ENCODE measurements around the gene SIGLEC9. TPM values are rescaled to one million over a fixed set of nuclear protein-coding genes. Genes with fewer than 3 reads are reported as not detected.

The SIGLEC9 gene
- total and polyA plus RNA-seq, 2 donors (not counting 1 experiment from before 2014, with no cell fraction given) = 0.72 TPM; not detected in 1

DNA sequence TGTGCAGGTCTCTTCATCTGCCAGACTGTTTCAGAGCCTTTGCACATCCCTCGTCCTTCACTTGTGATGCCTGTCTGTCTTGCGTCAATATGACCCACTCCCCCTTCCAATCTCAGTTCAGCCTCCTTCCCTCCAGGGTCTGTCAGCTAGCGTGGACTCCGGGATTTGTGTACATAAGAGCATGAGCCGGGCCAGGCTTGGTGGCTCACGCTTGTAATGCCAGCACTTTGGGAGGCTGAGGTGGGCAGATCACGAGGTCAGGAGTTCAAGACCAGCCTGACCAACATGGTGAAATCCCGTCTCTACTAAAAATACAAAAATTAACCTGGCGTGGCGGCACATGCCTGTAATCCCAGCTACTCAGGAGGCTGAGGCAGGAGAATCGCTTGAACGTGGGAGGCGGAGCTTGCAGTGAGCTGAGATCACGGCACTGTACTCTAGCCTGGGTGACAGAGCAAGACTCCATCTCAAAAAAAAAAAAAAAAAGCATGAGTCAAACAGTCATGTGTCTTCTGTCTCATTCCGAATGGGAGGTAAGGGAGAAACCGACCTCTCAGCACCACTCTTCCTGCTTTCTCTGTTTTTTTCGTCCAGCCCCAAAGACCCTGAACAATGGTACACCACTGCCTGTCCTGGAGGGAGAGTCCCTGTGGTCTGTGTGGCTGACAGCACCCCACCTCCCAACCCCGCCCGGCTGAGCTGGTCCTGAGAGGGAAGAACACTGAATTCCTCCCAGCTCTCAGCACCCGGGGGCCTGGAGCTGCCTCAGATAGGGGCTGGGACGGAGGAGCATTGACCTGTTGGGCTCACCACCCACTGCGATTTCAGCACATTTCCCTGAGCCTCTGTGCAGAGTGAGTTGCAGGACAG, 2.4 kb upstream of the SIGLEC9 start:
- H3K9me3 ChIP-seq (ENCODE audit: control extremely low read depth in 1 of 3, control insufficient read depth in 2 of 3, insufficient read depth in 1 of 3, low read length in 2 of 3) = no peaks in the 10 kb centered on the region
- H2AFZ ChIP-seq (ENCODE audit: insufficient read depth, low read depth, low read length, poor library complexity, severe bottlenecking) = no peak overlapping the region
- 91% methylated on average over 15 of the region's 22 CpGs for WGBS (ENCODE audit: insufficient coverage)
- peaks cover 8 to 14% of the 10 kb centered on the region in 2 donors for H3K4me1 ChIP-seq (ENCODE audit: control insufficient read depth in 2 of 2, insufficient read depth in 2 of 2, low read length in 2 of 2)
- no peaks in the 10 kb centered on the region for H3K36me3 ChIP-seq (replicated peaks in 1 of 2; ENCODE audit: control extremely low read depth in 1 of 2, control insufficient read depth in 1 of 2, extremely low read depth in 1 of 2, insufficient read depth in 2 of 2, low read length in 1 of 2)
- TF ChIP-seq, protein P1, sequence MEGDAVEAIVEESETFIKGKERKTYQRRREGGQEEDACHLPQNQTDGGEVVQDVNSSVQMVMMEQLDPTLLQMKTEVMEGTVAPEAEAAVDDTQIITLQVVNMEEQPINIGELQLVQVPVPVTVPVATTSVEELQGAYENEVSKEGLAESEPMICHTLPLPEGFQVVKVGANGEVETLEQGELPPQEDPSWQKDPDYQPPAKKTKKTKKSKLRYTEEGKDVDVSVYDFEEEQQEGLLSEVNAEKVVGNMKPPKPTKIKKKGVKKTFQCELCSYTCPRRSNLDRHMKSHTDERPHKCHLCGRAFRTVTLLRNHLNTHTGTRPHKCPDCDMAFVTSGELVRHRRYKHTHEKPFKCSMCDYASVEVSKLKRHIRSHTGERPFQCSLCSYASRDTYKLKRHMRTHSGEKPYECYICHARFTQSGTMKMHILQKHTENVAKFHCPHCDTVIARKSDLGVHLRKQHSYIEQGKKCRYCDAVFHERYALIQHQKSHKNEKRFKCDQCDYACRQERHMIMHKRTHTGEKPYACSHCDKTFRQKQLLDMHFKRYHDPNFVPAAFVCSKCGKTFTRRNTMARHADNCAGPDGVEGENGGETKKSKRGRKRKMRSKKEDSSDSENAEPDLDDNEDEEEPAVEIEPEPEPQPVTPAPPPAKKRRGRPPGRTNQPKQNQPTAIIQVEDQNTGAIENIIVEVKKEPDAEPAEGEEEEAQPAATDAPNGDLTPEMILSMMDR (IDR thresholded peaks at IDR 0.05) = no peak
- no peak for TF ChIP-seq EZH2 (IDR thresholded peaks at IDR 0.05; ENCODE audit: borderline replicate concordance, insufficient read depth, low read depth, low read length, poor library complexity, severe bottlenecking)
- H3K27ac ChIP-seq (ENCODE audit: low read length in 2 of 2) = no peak overlapping the region
- H4K20me1 ChIP-seq (ENCODE audit: control insufficient read depth, insufficient read depth, low read length, poor library complexity, severe bottlenecking) = no peaks in the 10 kb centered on the region
- Mint-ChIP-seq H3K4me3 (no peak overlapping the region), H3K27ac (no peak overlapping the region), H3K9me3 (ENCODE audit: insufficient read depth) (no peaks in the 10 kb centered on the region), H3K27me3 (peaks cover 25% of the 10 kb centered on the region), H3K4me1 (peaks cover 10% of the 10 kb centered on the region)
- no peak overlapping the region for H3K4me2 ChIP-seq (replicated peaks; ENCODE audit: low read depth, low read length, poor library complexity, severe bottlenecking)
- no peak for ATAC-seq (ENCODE audit: low read depth)
- intact Hi-C loops (cut with micrococcal nuclease) = no loop called here
- no peak for DNase-seq
- ChIA-PET CTCF (interaction anchor here (1.6 kb wide), 1 partner anchor 40 kb away, joined by 3 read pairs; no protein-coding TSS in a partner anchor), POLR2A (interaction anchor here (0.5 kb wide), 1 partner anchor 756 kb away, joined by 3 read pairs; no protein-coding TSS in a partner anchor)
- H3K79me2 ChIP-seq (ENCODE audit: control insufficient read depth, insufficient read depth, low read length) = no peaks in the 10 kb centered on the region
- H3K9ac ChIP-seq (ENCODE audit: low read length) = no peak overlapping the region
- H3K4me3 ChIP-seq (ENCODE audit: control extremely low read depth in 1 of 5, extremely low read depth in 1 of 5, insufficient read depth in 1 of 5, low read depth in 2 of 5, low read length in 4 of 5) = no peak overlapping the region
- H3K27me3 ChIP-seq (replicated peaks in 1 of 4; ENCODE audit: control extremely low read depth in 1 of 4, control insufficient read depth in 3 of 4, insufficient read depth in 4 of 4, low read length in 3 of 4) = peaks cover 0 to 10% (median 0%) of the 10 kb centered on the region in 4 experiments

DNA sequence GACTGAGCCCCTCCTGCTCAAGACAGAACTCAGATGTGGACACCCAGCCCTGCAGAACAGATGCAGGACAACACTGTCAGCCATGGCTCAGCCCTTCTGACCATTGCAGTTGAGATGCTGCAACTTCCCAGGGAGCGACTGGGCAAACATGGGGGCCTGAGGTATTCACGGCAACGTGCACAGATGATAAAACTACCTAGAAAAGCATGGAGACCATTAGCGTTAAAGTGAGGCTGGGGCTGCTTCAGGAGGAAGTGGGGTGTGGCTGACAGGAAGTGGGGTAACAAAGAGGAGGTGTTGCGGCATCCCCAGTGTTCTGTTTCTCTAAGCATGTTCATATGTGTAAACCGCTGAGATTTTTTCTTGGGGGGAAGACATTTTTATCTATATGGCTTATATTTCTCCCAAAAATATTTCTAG, 1.3 kb upstream of the SIGLEC9 start:
- no peak overlapping the region for H3K27ac Mint-ChIP-seq
- H3K4me2 ChIP-seq (replicated peaks; ENCODE audit: low read depth, low read length, poor library complexity, severe bottlenecking) = peak overlapping the region; percentile 26
- ATAC-seq (ENCODE audit: low read depth) (no peak), DNase-seq (no peak)
- no peaks in the 10 kb centered on the region for H3K36me3 ChIP-seq (replicated peaks in 1 of 2; ENCODE audit: control extremely low read depth in 1 of 2, control insufficient read depth in 1 of 2, extremely low read depth in 1 of 2, insufficient read depth in 2 of 2, low read length in 1 of 2)
- no peak overlapping the region for H3K4me3 ChIP-seq (ENCODE audit: control extremely low read depth in 1 of 5, extremely low read depth in 1 of 5, insufficient read depth in 1 of 5, low read depth in 2 of 5, low read length in 4 of 5)
- POLR2A ChIA-PET = no interaction called here
- CTCF ChIA-PET = interaction anchor here (1.6 kb wide), 1 partner anchor 39 kb away, joined by 3 read pairs; no protein-coding TSS in a partner anchor
- no peaks in the 10 kb centered on the region for H3K79me2 ChIP-seq (ENCODE audit: control insufficient read depth, insufficient read depth, low read length)
- 43% methylated on average over 4 of the region's 6 CpGs for WGBS (ENCODE audit: insufficient coverage)
- H2AFZ ChIP-seq (ENCODE audit: insufficient read depth, low read depth, low read length, poor library complexity, severe bottlenecking) = peak overlapping the region; percentile 69
- peaks cover 0 to 10% (median 0%) of the 10 kb centered on the region in 4 experiments for H3K27me3 ChIP-seq (replicated peaks in 1 of 4; ENCODE audit: control extremely low read depth in 1 of 4, control insufficient read depth in 3 of 4, insufficient read depth in 4 of 4, low read length in 3 of 4)
- intact Hi-C loops (cut with micrococcal nuclease) = no loop called here
- peaks cover 8 to 14% of the 10 kb centered on the region in 2 donors for H3K4me1 ChIP-seq (ENCODE audit: control insufficient read depth in 2 of 2, insufficient read depth in 2 of 2, low read length in 2 of 2)
- peaks cover 26% of the 10 kb centered on the region for H3K27me3 Mint-ChIP-seq
- TF ChIP-seq, protein P1 (IDR thresholded peaks at IDR 0.05) = no peak
- TF ChIP-seq EZH2 (IDR thresholded peaks at IDR 0.05; ENCODE audit: borderline replicate concordance, insufficient read depth, low read depth, low read length, poor library complexity, severe bottlenecking) = no peak
- peaks cover 10% of the 10 kb centered on the region for H3K4me1 Mint-ChIP-seq
- no peak overlapping the region for H3K4me3 Mint-ChIP-seq
- H3K9me3 Mint-ChIP-seq (ENCODE audit: insufficient read depth) = no peaks in the 10 kb centered on the region
- H4K20me1 ChIP-seq (ENCODE audit: control insufficient read depth, insufficient read depth, low read length, poor library complexity, severe bottlenecking) = no peaks in the 10 kb centered on the region
- H3K9me3 ChIP-seq (ENCODE audit: control extremely low read depth in 1 of 3, control insufficient read depth in 2 of 3, insufficient read depth in 1 of 3, low read length in 2 of 3) = no peaks in the 10 kb centered on the region
- no peak overlapping the region for H3K9ac ChIP-seq (ENCODE audit: low read length)
- H3K27ac ChIP-seq (ENCODE audit: low read length in 2 of 2) = no peak overlapping the region
